Measurements from ENCODE around the gene ZEB2. TPM values are rescaled to one million over a fixed set of nuclear protein-coding genes. Genes with fewer than 3 reads are reported as not detected.

The ZEB2 gene
- polyA plus RNA-seq, 2 donors, result 3.7 to 5.9 TPM

DNA sequence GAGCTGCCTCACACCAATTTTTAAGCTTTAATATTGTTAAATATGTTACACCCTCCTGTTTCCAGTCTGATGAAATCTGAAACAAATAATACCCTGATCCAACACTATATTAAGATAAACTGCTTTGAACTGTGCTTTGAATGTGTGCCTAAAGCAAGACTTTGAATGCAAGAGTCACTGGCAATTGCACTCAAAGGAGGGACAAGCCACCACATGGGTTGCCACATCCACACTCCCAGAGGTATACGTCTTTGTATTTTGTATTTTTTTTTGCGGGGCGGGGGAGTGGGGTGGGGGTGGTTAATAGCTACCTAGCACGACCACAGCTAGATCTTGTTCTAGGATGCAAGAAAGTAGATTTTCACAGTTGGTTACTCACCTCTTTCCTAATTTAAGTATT, 1.8 kb upstream of the ZEB2 start:
- peaks cover 0 to 1% of the 10 kb centered on the region in 2 donors for H3K4me1 ChIP-seq (ENCODE audit: control insufficient read depth in 2 of 2, insufficient read depth in 2 of 2, low read length in 1 of 2)
- H3K27me3 ChIP-seq (ENCODE audit: control insufficient read depth in 1 of 2, insufficient read depth in 2 of 2, low read length in 2 of 2), result peaks cover 3 to 10% of the 10 kb centered on the region in 2 donors
- peak overlapping the region in 1 of 2 donors; percentile 64 for H3K27ac ChIP-seq (ENCODE audit: low read depth in 2 of 2, low read length in 1 of 2)
- WGBS, 2 donors, result 11 to 14% methylated on average over 4 of the region's 4 CpGs
- H3K4me3 ChIP-seq (ENCODE audit: low read depth in 1 of 2, low read length in 2 of 2), result no peak overlapping the region
- H3K36me3 ChIP-seq (ENCODE audit: control insufficient read depth in 2 of 2, insufficient read depth in 2 of 2, low read length in 1 of 2), result no peaks in the 10 kb centered on the region
- H3K9me3 ChIP-seq (ENCODE audit: control insufficient read depth in 2 of 2, insufficient read depth in 1 of 2, low read depth in 1 of 2, low read length in 1 of 2), result no peaks in the 10 kb centered on the region

- H3K27ac ChIP-seq (ENCODE audit: low read depth in 2 of 2, low read length in 1 of 2), result peak overlapping the region in 1 of 2 donors; percentile 64
- WGBS, 2 donors, result 31 to 41% methylated on average over 8 of the region's 8 CpGs
- H3K27me3 ChIP-seq (ENCODE audit: control insufficient read depth in 1 of 2, insufficient read depth in 2 of 2, low read length in 2 of 2), result peaks cover 3 to 10% of the 10 kb centered on the region in 2 donors
- H3K4me1 ChIP-seq (ENCODE audit: control insufficient read depth in 2 of 2, insufficient read depth in 2 of 2, low read length in 1 of 2), result peaks cover 0 to 3% of the 10 kb centered on the region in 2 donors
- no peaks in the 10 kb centered on the region for H3K36me3 ChIP-seq (ENCODE audit: control insufficient read depth in 2 of 2, insufficient read depth in 2 of 2, low read length in 1 of 2)
- no peak overlapping the region for H3K4me3 ChIP-seq (ENCODE audit: low read depth in 1 of 2, low read length in 2 of 2)
- no peaks in the 10 kb centered on the region for H3K9me3 ChIP-seq (ENCODE audit: control insufficient read depth in 2 of 2, insufficient read depth in 1 of 2, low read depth in 1 of 2, low read length in 1 of 2)
Observed at GRCh38 chr2:144520756-144521487, 1.0 kb upstream of the ZEB2 start.

GRCh38 chr2:144519597-144519933, 354 bp downstream of the ZEB2 start:
- H3K27me3 ChIP-seq (ENCODE audit: control insufficient read depth in 1 of 2, insufficient read depth in 2 of 2, low read length in 2 of 2), result peaks cover 3 to 10% of the 10 kb centered on the region in 2 donors
- H3K4me3 ChIP-seq (ENCODE audit: low read depth in 1 of 2, low read length in 2 of 2), result peak overlapping the region; percentile 26 to 61
- H3K4me1 ChIP-seq (ENCODE audit: control insufficient read depth in 2 of 2, insufficient read depth in 2 of 2, low read length in 1 of 2), result peaks cover 0 to 3% of the 10 kb centered on the region in 2 donors
- H3K9me3 ChIP-seq (ENCODE audit: control insufficient read depth in 2 of 2, insufficient read depth in 1 of 2, low read depth in 1 of 2, low read length in 1 of 2), result no peaks in the 10 kb centered on the region
- WGBS, 2 donors, result 6 to 13% methylated on average over 3 of the region's 3 CpGs
- no peaks in the 10 kb centered on the region for H3K36me3 ChIP-seq (ENCODE audit: control insufficient read depth in 2 of 2, insufficient read depth in 2 of 2, low read length in 1 of 2)
- peak overlapping the region; percentile 66 to 80 for H3K27ac ChIP-seq (ENCODE audit: low read depth in 2 of 2, low read length in 1 of 2)

- 12 to 25% methylated on average over 8 of the region's 8 CpGs for WGBS, 2 donors
- Histone ChIP-seq H3K4me3 (ENCODE audit: low read depth in 1 of 2, low read length in 2 of 2) (peak overlapping the region; percentile 18 to 61), H3K4me1 (ENCODE audit: control insufficient read depth in 2 of 2, insufficient read depth in 2 of 2, low read length in 1 of 2) (peaks cover 0 to 3% of the 10 kb centered on the region in 2 donors), H3K9me3 (ENCODE audit: control insufficient read depth in 2 of 2, insufficient read depth in 1 of 2, low read depth in 1 of 2, low read length in 1 of 2) (no peaks in the 10 kb centered on the region), H3K36me3 (ENCODE audit: control insufficient read depth in 2 of 2, insufficient read depth in 2 of 2, low read length in 1 of 2) (no peaks in the 10 kb centered on the region), H3K27ac (ENCODE audit: low read depth in 2 of 2, low read length in 1 of 2) (peak overlapping the region in 1 of 2 donors; percentile 66), H3K27me3 (ENCODE audit: control insufficient read depth in 1 of 2, insufficient read depth in 2 of 2, low read length in 2 of 2) (peaks cover 3 to 10% of the 10 kb centered on the region in 2 donors)
Observed at GRCh38 chr2:144518748-144519596, 947 bp downstream of the ZEB2 start.

DNA sequence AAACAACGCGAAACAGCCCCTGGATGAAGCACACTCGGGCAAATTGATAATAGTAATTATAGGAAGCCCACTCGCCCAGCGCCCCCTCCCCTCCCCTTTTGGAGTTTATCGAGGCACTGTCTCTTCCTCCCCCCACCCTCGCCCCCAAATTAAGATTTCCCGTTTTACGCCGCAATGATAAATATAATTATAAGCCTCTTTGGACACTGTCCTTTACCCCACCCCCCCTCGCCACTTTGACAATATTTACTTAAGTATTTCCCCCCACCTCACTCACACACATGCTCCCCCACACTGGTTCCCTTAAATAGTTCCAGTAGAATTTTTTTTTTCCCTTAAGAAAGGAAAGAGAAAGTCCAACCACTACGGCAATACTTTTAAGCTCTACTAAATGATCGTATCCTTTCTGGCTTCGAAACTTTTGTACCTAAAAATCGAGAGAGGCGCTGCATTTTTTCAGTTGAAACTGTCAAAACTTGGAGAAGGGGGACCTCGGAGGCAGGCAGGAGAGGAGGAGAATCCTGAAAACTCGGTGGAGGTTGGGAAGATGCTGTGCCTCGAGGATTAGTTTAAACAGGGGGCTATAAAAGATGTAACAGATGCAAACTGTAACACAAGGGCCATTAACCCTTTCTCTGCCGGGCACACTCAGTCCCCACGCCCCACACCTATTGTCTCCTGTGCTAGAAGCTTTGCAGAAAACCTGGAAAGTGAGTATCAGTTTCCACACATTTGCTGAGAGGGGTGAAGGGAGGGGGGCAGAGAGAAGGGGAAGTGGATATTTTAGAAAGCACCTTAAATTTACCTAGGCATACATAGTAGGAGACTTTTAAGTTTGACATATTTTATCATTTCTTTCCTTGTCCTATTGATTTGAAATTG, 1.8 kb downstream of the ZEB2 start:
- H3K4me3 ChIP-seq (ENCODE audit: low read depth in 1 of 2, low read length in 2 of 2), result peak overlapping the region; percentile 28 to 61
- peak overlapping the region; percentile 82 to 87 for H3K27ac ChIP-seq (ENCODE audit: low read depth in 2 of 2, low read length in 1 of 2)
- WGBS, 2 donors, result 3 to 4% methylated on average over 21 of the region's 21 CpGs
- H3K4me1 ChIP-seq (ENCODE audit: control insufficient read depth in 2 of 2, insufficient read depth in 2 of 2, low read length in 1 of 2), result peaks cover 0 to 3% of the 10 kb centered on the region in 2 donors
- no peaks in the 10 kb centered on the region for H3K9me3 ChIP-seq (ENCODE audit: control insufficient read depth in 2 of 2, insufficient read depth in 1 of 2, low read depth in 1 of 2, low read length in 1 of 2)
- no peaks in the 10 kb centered on the region for H3K36me3 ChIP-seq (ENCODE audit: control insufficient read depth in 2 of 2, insufficient read depth in 2 of 2, low read length in 1 of 2)
- H3K27me3 ChIP-seq (ENCODE audit: control insufficient read depth in 1 of 2, insufficient read depth in 2 of 2, low read length in 2 of 2), result peaks cover 3 to 10% of the 10 kb centered on the region in 2 donors

DNA sequence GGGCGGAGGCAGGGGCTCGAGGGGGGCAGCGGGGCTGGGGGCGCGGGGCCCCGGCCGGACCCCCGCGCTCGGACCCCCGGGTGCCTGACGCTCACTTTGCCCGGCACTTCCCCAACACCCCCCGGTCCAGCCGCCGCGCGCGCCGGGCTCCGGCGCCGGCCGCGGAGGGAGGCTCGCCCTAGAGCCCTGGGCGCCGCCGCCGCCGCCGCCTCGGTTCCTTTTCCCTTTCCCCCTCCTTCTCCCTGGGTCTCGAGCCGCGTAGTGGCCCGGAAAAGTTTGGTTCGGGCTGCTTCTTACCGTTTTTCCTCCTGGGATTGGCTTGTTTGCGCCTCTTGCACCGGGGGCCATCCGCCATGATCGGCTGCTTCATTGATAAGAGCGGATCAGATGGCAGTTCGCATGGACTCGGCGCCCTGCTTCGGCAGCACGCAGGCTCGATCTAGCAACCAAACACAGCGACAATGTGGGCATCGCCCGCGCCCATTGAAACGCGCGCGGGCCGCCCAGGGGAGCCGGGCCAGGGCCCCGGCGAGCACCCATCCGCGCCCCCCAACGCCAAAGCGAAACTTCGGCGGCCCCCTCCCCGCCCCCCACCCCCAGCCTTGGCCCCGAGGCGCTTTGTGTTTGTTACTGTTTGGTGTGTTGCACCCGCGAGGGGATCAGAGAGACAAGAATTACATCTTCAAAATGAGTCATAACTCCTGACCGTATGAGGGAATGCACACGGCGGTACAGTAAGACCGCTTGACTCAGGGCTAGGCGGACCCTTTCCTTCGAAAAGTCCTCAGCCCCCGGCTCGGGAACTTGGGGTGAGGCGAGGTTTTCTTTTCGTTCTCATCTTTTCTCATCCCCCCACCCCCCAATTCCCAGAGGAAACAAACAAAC, 2.7 kb downstream of the ZEB2 start:
- Histone ChIP-seq H3K27ac (ENCODE audit: low read depth in 2 of 2, low read length in 1 of 2) (peak overlapping the region; percentile 87 to 88), H3K36me3 (ENCODE audit: control insufficient read depth in 2 of 2, insufficient read depth in 2 of 2, low read length in 1 of 2) (no peaks in the 10 kb centered on the region), H3K4me3 (ENCODE audit: low read depth in 1 of 2, low read length in 2 of 2) (peak overlapping the region; percentile 61), H3K27me3 (ENCODE audit: control insufficient read depth in 1 of 2, insufficient read depth in 2 of 2, low read length in 2 of 2) (peaks cover 3 to 6% of the 10 kb centered on the region in 2 donors), H3K9me3 (ENCODE audit: control insufficient read depth in 2 of 2, insufficient read depth in 1 of 2, low read depth in 1 of 2, low read length in 1 of 2) (no peaks in the 10 kb centered on the region), H3K4me1 (ENCODE audit: control insufficient read depth in 2 of 2, insufficient read depth in 2 of 2, low read length in 1 of 2) (peaks cover 0 to 3% of the 10 kb centered on the region in 2 donors)
- WGBS, 2 donors, result 1% methylated on average over 52 to 83 of the region's 83 CpGs

DNA sequence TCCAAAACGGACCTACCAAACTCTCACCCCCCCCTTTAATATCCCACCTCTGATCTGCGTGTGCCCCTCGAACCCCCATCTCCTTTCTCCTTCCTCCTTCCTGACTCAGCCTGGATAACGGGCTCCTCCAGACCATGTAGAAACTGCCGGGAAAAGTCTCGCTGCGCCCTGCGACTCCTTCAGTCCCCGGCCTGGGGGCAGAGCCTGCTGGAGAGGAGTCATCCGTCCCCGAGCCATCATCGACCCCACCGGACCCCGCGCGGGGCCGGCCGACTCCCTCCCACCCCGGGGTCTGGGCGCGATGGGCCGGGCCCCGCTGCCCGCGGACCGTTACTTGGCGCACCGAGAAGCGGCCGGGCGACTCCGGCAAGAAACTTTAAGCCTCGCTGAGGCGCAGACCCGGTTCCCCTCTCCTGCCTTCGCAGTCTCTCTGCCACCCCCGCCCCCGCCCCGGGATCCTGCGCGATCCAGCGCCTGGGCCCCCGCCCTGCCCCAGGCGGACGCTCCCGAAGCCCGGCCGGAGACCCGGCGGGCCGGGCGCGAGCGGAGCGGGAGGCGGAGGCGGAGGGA, 3.4 kb downstream of the ZEB2 start:
- no peaks in the 10 kb centered on the region for H3K36me3 ChIP-seq (ENCODE audit: control insufficient read depth in 2 of 2, insufficient read depth in 2 of 2, low read length in 1 of 2)
- peak overlapping the region; percentile 83 to 87 for H3K27ac ChIP-seq (ENCODE audit: low read depth in 2 of 2, low read length in 1 of 2)
- H3K4me3 ChIP-seq (ENCODE audit: low read depth in 1 of 2, low read length in 2 of 2), result peak overlapping the region; percentile 49 to 61
- no peaks in the 10 kb centered on the region for H3K9me3 ChIP-seq (ENCODE audit: control insufficient read depth in 2 of 2, insufficient read depth in 1 of 2, low read depth in 1 of 2, low read length in 1 of 2)
- WGBS, 2 donors, result 0 to 1% methylated on average over 54 to 57 of the region's 57 CpGs
- peaks cover 0 to 3% of the 10 kb centered on the region in 2 donors for H3K4me1 ChIP-seq (ENCODE audit: control insufficient read depth in 2 of 2, insufficient read depth in 2 of 2, low read length in 1 of 2)
- peaks cover 3 to 6% of the 10 kb centered on the region in 2 donors for H3K27me3 ChIP-seq (ENCODE audit: control insufficient read depth in 1 of 2, insufficient read depth in 2 of 2, low read length in 2 of 2)

- peaks cover 3 to 5% of the 10 kb centered on the region in 2 donors for H3K27me3 ChIP-seq (ENCODE audit: control insufficient read depth in 1 of 2, insufficient read depth in 2 of 2, low read length in 2 of 2)
- peak overlapping the region; percentile 49 to 61 for H3K4me3 ChIP-seq (ENCODE audit: low read depth in 1 of 2, low read length in 2 of 2)
- 4% methylated on average over 48 to 50 of the region's 50 CpGs for WGBS, 2 donors
- H3K36me3 ChIP-seq (ENCODE audit: control insufficient read depth in 2 of 2, insufficient read depth in 2 of 2, low read length in 1 of 2), result no peaks in the 10 kb centered on the region
- no peaks in the 10 kb centered on the region for H3K9me3 ChIP-seq (ENCODE audit: control insufficient read depth in 2 of 2, insufficient read depth in 1 of 2, low read depth in 1 of 2, low read length in 1 of 2)
- H3K27ac ChIP-seq (ENCODE audit: low read depth in 2 of 2, low read length in 1 of 2), result peak overlapping the region; percentile 83 to 87
- H3K4me1 ChIP-seq (ENCODE audit: control insufficient read depth in 2 of 2, insufficient read depth in 2 of 2, low read length in 1 of 2), result peaks cover 0 to 3% of the 10 kb centered on the region in 2 donors
Observed at GRCh38 chr2:144515696-144516410, 4.1 kb downstream of the ZEB2 start.
